Retinal pigment epithelial cell (primary cell): ENCODE results near the gene MROH7.

Experiments
- DNase-seq: peaks from one replicate; pipeline ENCODE4 v3.0.0-alpha.2; 2010; ENCODE audit warnings: low read depth
- H3K4me3 ChIP-seq: 2 replicates; pipeline ENCODE4 v1.5.1; 2011; ENCODE audit warnings: mild to moderate bottlenecking, low read length, control low read depth, moderate library complexity
- CTCF ChIP-seq: conservative IDR thresholded peaks from 2 replicates; pipeline ENCODE4 v1.5.1; 2011; ENCODE audit warnings: low read depth, low read length, control low read depth, inconsistent platforms

Gene MROH7

GRCh38 chr1:54604572-54605370, 36.8 kb upstream of the MROH7 start:
- no peak for DNase-seq
- no peak overlapping the region for H3K4me3 ChIP-seq
- no peak for TF ChIP-seq CTCF

- no peak for DNase-seq
- H3K4me3 ChIP-seq = no peak overlapping the region
- TF ChIP-seq CTCF = no peak
These were observed 35.2 kb upstream of the MROH7 start for GRCh38 chr1:54606096-54606989.

GRCh38 chr1:54606990-54607325, 34.6 kb upstream of the MROH7 start:
- TF ChIP-seq CTCF = no peak
- no peak overlapping the region for H3K4me3 ChIP-seq

GRCh38 chr1:54607821-54608565, 33.6 kb upstream of the MROH7 start:
- DNase-seq = no peak
- TF ChIP-seq CTCF = no peak
- H3K4me3 ChIP-seq = no peak overlapping the region

More at GRCh38 chr1:54606990-54607325, 34.6 kb upstream of the MROH7 start:
- DNase-seq = no peak

- TF ChIP-seq CTCF = no peak
- H3K4me3 ChIP-seq = no peak overlapping the region
- no peak for DNase-seq
These were observed 32.9 kb upstream of the MROH7 start for GRCh38 chr1:54608566-54609230.

GRCh38 chr1:54609301-54609921, 32.2 kb upstream of the MROH7 start:
- H3K4me3 ChIP-seq = no peak overlapping the region
- DNase-seq = no peak
- TF ChIP-seq CTCF = no peak
